ENCODE results near the gene GLG1.

DNA sequence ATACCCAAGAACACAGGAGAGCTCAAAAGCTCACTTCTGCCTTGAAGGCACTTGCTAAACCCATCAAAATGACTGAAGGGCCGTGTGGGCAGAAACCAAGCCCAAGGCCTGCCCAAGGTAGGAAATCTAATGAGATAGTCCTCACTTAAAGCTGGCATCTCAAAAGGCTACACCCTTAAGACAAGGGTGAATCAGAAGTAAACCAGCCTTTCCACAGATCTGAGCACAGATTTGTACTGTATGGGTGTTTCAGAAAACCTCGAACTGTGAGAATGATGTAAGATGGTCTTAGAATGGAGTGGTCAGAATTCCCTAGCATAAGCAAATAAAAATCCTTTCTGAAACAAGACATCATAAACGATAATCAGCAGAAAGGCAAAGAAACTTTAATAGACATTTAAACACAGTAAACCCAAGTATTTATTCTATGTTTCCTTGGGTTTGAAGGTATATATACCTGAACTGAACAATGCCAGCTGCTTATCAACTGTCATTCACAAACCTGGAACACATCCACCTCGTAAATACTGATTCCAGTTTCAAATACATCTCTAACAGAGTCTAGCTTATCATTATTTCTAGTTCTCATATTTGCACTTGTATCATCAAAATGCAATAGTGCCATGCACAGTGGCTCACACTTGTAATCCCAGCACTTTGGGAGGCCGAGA is 37.8 kb downstream of the GLG1 start:
- TF ChIP-seq, protein P1, sequence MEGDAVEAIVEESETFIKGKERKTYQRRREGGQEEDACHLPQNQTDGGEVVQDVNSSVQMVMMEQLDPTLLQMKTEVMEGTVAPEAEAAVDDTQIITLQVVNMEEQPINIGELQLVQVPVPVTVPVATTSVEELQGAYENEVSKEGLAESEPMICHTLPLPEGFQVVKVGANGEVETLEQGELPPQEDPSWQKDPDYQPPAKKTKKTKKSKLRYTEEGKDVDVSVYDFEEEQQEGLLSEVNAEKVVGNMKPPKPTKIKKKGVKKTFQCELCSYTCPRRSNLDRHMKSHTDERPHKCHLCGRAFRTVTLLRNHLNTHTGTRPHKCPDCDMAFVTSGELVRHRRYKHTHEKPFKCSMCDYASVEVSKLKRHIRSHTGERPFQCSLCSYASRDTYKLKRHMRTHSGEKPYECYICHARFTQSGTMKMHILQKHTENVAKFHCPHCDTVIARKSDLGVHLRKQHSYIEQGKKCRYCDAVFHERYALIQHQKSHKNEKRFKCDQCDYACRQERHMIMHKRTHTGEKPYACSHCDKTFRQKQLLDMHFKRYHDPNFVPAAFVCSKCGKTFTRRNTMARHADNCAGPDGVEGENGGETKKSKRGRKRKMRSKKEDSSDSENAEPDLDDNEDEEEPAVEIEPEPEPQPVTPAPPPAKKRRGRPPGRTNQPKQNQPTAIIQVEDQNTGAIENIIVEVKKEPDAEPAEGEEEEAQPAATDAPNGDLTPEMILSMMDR (conservative IDR thresholded peaks at IDR 0.05 in 1 of 2, IDR thresholded peaks at IDR 0.05 in 1 of 2; ENCODE audit: extremely low read depth in 1 of 2, insufficient read depth in 1 of 2, low read depth in 1 of 2, low read length in 2 of 2) = no peak
- TF ChIP-seq EZH2 (IDR thresholded peaks at IDR 0.05; ENCODE audit: borderline replicate concordance, low read length) = no peak
